ENCODE data around the gene DTD2. TPM values are rescaled to one million over a fixed set of nuclear protein-coding genes. Genes with fewer than 3 reads are reported as not detected.

Gene DTD2
- total RNA-seq, 1 experiment from 2014 or later: 14.8 TPM

- Histone ChIP-seq H2BK5ac (ENCODE audit: insufficient read length, low read length) (no peak overlapping the region), H3K18ac (ENCODE audit: insufficient read length, low read depth, low read length) (no peak overlapping the region), H3K4me2 (ENCODE audit: insufficient read depth, insufficient read length, low read length) (no peak overlapping the region), H3K79me2 (ENCODE audit: insufficient read depth, low read length) (no peaks in the 10 kb centered on the region), H3K14ac (ENCODE audit: insufficient read depth, low read length) (no peak overlapping the region), H4K91ac (ENCODE audit: insufficient read length, low read depth, low read length) (no peak overlapping the region), H3K4ac (ENCODE audit: low read depth, low read length) (no peak overlapping the region), H2BK12ac (ENCODE audit: insufficient read length, low read depth, low read length) (no peak overlapping the region), H2AK5ac (ENCODE audit: insufficient read length, low read length) (no peak overlapping the region), H4K8ac (replicated peaks; ENCODE audit: insufficient read length, low read depth, low read length) (no peak overlapping the region), H3K23me2 (ENCODE audit: insufficient read length, low read depth, low read length, poor library complexity, severe bottlenecking) (no peaks in the 10 kb centered on the region), H2BK120ac (ENCODE audit: low read depth, low read length, poor library complexity, severe bottlenecking) (no peak overlapping the region), H3K23ac (ENCODE audit: insufficient read length, low read depth, low read length) (no peak overlapping the region), H3K9me3 (ENCODE audit: control insufficient read depth, low read depth, low read length) (no peaks in the 10 kb centered on the region), H4K5ac (ENCODE audit: insufficient read length, low read depth, low read length) (no peak overlapping the region), H3K9ac (ENCODE audit: extremely low read depth, insufficient read length, low read length) (no peak overlapping the region), H2BK20ac (ENCODE audit: low read depth, low read length, poor library complexity, severe bottlenecking) (no peak overlapping the region), H2BK15ac (ENCODE audit: low read depth, low read length) (no peak overlapping the region), H3K27me3 (ENCODE audit: insufficient read depth, low read length) (no peaks in the 10 kb centered on the region), H4K20me1 (ENCODE audit: control insufficient read depth, insufficient read depth, insufficient read length) (no peaks in the 10 kb centered on the region), H3K56ac (ENCODE audit: insufficient read length, low read depth, low read length) (no peak overlapping the region), H3K79me1 (ENCODE audit: insufficient read depth, low read depth, low read length, poor library complexity, severe bottlenecking) (no peaks in the 10 kb centered on the region), H3K4me1 (ENCODE audit: insufficient read depth, low read length) (no peaks in the 10 kb centered on the region), H3T11ph (ENCODE audit: low read length) (no peak overlapping the region), H3K27ac (ENCODE audit: insufficient read length, low read depth, low read length) (no peak overlapping the region), H2AFZ (ENCODE audit: low read length) (no peak overlapping the region)
- Mint-ChIP-seq H3K9me3 (peaks cover 12 to 16% of the 10 kb centered on the region in 2 experiments), H3K4me3 (no peak overlapping the region), H3K27ac (no peak overlapping the region), H3K27me3 (ENCODE audit: low read depth) (no peaks in the 10 kb centered on the region; the same call in 1 of the 2 replicates), H3K4me1 (no peaks in the 10 kb centered on the region), H3K36me3 (ENCODE audit: insufficient read depth in 1 of 3, low read depth in 3 of 3) (peaks cover 15 to 18% (median 15%) of the 10 kb centered on the region in 3 experiments)
- DNase-seq: no peak
- no peak for TF ChIP-seq CTCF (conservative IDR thresholded peaks at IDR 0.05)
- WGBS (ENCODE audit: extremely low coverage, insufficient read length, low lambda C conversion rate): no CpG with 5 or more reads among the region's 6 CpGs
Observed at GRCh38 chr14:31442284-31442683, 15.0 kb downstream of the DTD2 start.

All from H9 (cell line).